Measurements from ENCODE around the gene GSX2. TPM values are rescaled to one million over a fixed set of nuclear protein-coding genes. Genes with fewer than 3 reads are reported as not detected.
A peak's percentile ranks its signal among the peaks of the same experiment; 100 is the strongest.

GSX2 gene
- total and polyA plus RNA-seq, 2 of the 13 experiments (the other 11 are each of a cell fraction or from before 2014, with no cell fraction given), result not detected

- TF ChIP-seq LRRFIP1 (CRISPR knock-in tag; conservative IDR thresholded peaks at IDR 0.05) (no peak), ZNF749 (CRISPR knock-in tag; IDR thresholded peaks at IDR 0.05; ENCODE audit: borderline replicate concordance) (no peak), ZNF558 (CRISPR knock-in tag; IDR thresholded peaks at IDR 0.05; ENCODE audit: borderline replicate concordance) (no peak), ZNF576 (CRISPR knock-in tag; IDR thresholded peaks at IDR 0.05) (no peak), FOXK2 (IDR thresholded peaks at IDR 0.05) (no peak), NFIB (CRISPR knock-in tag; IDR thresholded peaks at IDR 0.05; ENCODE audit: borderline replicate concordance) (no peak), ZZZ3 (CRISPR knock-in tag; IDR thresholded peaks at IDR 0.05; ENCODE audit: borderline replicate concordance) (no peak), MAF1 (CRISPR knock-in tag; IDR thresholded peaks at IDR 0.05; ENCODE audit: borderline replicate concordance) (no peak), MIER2 (CRISPR knock-in tag; IDR thresholded peaks at IDR 0.05) (no peak), ETV5 (CRISPR knock-in tag; IDR thresholded peaks at IDR 0.05; ENCODE audit: borderline replicate concordance) (peak; percentile 94), PHF8 (CRISPR knock-in tag; IDR thresholded peaks at IDR 0.05) (no peak; the same call in 1 of the 2 replicates), RERE (CRISPR knock-in tag; IDR thresholded peaks at IDR 0.05; ENCODE audit: low read depth) (peak; percentile 58; the same call in 1 of the 2 replicates), TRIM24 (CRISPR knock-in tag; IDR thresholded peaks at IDR 0.05) (no peak), CSRNP1 (CRISPR knock-in tag; IDR thresholded peaks at IDR 0.05) (no peak), TCF7 (IDR thresholded peaks at IDR 0.05; ENCODE audit: low read depth) (peak; percentile 66; the same call in 1 of the 2 replicates), NCOR1 (IDR thresholded peaks at IDR 0.05; ENCODE audit: borderline replicate concordance, low read length) (no peak)
- TF ChIP-seq, protein P1, sequence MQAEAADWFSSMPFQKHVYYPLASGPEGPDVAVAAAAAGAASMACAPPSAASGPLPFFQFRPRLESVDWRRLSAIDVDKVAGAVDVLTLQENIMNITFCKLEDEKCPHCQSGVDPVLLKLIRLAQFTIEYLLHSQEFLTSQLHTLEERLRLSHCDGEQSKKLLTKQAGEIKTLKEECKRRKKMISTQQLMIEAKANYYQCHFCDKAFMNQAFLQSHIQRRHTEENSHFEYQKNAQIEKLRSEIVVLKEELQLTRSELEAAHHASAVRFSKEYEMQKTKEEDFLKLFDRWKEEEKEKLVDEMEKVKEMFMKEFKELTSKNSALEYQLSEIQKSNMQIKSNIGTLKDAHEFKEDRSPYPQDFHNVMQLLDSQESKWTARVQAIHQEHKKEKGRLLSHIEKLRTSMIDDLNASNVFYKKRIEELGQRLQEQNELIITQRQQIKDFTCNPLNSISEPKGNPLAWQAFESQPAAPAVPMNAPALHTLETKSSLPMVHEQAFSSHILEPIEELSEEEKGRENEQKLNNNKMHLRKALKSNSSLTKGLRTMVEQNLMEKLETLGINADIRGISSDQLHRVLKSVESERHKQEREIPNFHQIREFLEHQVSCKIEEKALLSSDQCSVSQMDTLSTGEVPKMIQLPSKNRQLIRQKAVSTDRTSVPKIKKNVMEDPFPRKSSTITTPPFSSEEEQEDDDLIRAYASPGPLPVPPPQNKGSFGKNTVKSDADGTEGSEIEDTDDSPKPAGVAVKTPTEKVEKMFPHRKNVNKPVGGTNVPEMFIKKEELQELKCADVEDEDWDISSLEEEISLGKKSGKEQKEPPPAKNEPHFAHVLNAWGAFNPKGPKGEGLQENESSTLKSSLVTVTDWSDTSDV (CRISPR knock-in tag; IDR thresholded peaks at IDR 0.05), result no peak
Observed at GRCh38 chr4:54082168-54082567, 17.8 kb upstream of the GSX2 start (continued).

Measured in HepG2 (cell line).